GM12865 (cell line): ENCODE measurements around the gene ACADVL.

ENCODE experiments used
- DNase-seq: peaks from one replicate; pipeline ENCODE4 v3.0.0; 2010; ENCODE audit warnings: low read depth
- H3K4me3 ChIP-seq: 2 replicates; pipeline ENCODE4 v1.5.1; 2011; ENCODE audit warnings: mild to moderate bottlenecking, low read depth, low read length, control low read depth
- CTCF ChIP-seq: IDR thresholded peaks from 2 replicates; pipeline ENCODE4 v1.5.1; 2011; ENCODE audit warnings: low read length, control low read depth, low read depth, inconsistent platforms; ENCODE audit not compliant: insufficient read depth; ENCODE audit errors: missing control alignments

The ACADVL gene

GRCh38 chr17:7214300-7215135 is 5.2 kb upstream of the ACADVL start:
- peak; percentile 48 for TF ChIP-seq CTCF
- DNase-seq = peak; percentile 98
- peak overlapping the region; percentile 48 for H3K4me3 ChIP-seq

- no peak for DNase-seq
- no peak for TF ChIP-seq CTCF
- H3K4me3 ChIP-seq = no peak overlapping the region
These were observed 4.6 kb upstream of the ACADVL start for GRCh38 chr17:7215136-7215638.

GRCh38 chr17:7215652-7216180 is 4.0 kb upstream of the ACADVL start:
- no peak for DNase-seq
- no peak overlapping the region for H3K4me3 ChIP-seq
- no peak for TF ChIP-seq CTCF

- H3K4me3 ChIP-seq = no peak overlapping the region
- DNase-seq = no peak
- TF ChIP-seq CTCF = no peak
These were observed 3.3 kb upstream of the ACADVL start for GRCh38 chr17:7216242-7217112.

GRCh38 chr17:7217113-7217987 is 2.4 kb upstream of the ACADVL start:
- no peak overlapping the region for H3K4me3 ChIP-seq
- no peak for DNase-seq
- TF ChIP-seq CTCF = no peak

GRCh38 chr17:7218166-7218565 is 1.6 kb upstream of the ACADVL start:
- TF ChIP-seq CTCF = no peak
- H3K4me3 ChIP-seq = no peak overlapping the region
- no peak for DNase-seq
